Suppressor macrophage treated with lipopolysaccharide for 1 hour (primary cell): ENCODE measurements around the gene HTRA3.

Source experiments
- DNase-seq, 3 donors: peaks; one replicate each; pipeline ENCODE4 v3.0.0-alpha.2; 2020 to 2022

HTRA3 gene

DNA sequence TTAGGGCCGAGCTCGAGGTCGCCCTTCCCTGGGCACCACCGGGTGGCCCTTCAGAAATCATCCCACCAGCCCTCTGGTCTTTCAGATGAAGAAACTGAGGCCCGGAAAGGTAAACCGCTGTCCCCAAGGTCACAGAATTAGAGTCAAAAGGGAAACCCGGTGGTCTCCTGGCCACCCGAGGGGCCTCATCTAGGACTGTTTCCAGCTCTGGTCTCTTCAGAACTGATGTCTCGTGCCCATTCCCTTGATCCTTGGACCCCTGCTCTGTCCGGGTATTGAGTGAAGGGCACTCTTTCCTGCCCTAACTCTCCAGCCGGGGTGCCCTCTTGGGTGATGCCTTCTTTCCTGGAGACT, 841 bp downstream of the HTRA3 start:
- no peak for DNase-seq

DNA sequence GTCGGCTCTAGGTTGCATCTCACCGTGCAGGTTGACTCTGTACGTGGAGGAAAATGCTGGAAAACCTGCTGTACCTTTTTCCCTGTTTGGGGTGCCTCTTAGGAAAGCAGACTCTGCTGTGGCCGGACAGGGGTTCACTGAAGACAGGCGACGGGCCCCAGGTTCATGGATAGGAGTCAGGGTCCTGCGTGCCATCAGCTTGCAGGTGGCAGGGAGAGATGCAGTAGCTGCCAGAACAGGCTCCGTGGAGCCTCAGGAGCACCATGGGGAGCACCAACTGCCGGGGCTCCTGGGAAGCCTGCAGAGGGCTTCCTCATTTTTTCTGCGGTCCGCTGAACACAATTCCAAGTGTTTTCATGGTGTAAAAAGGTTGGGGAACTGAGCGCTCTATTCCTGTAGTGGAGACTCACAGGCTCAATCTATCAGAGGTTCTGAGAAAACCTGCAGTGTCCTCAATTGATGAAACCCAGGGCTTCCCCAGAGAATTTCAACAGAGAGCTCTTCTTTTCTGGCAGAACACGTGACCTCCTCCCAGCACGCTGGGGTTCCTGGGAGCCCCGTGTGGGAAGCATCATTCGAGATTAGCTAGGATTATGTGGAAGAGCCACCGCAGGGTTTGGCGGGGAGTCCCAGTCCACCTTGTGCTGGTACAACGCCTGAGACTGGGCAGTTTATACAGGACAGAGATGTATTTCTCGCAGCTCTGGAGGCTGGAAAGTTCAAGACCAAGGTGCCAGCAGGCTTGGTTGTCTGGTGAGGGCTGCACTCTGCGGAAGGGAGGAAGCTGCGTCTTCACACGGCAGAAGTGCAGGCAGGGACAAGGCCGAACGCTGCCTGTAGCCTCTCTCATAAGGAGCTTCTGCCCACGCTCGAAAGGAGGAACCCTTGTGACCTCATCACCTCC, 1.6 kb downstream of the HTRA3 start:
- peak; percentile 53 to 55 (median 54) for DNase-seq

DNA sequence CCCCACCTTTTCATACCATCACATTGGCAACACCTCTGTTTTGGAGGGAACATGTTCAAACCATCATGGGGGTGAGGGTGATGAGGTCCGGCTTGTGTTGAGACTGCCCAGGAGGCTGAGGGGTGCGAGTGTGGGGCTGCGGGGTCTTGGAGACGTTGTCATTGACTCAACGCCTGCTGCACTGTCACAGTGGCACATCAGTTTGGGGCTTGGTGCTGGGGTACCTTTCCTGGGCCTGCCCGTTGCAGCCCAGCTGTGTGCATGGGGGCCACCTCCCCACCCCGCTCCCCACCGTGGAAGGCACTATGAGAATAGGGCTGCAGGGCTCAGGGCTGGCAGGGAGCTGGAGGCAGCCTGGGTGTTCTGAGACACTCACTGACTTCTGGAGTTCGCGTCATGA, 2.3 kb downstream of the HTRA3 start:
- no peak for DNase-seq

DNA sequence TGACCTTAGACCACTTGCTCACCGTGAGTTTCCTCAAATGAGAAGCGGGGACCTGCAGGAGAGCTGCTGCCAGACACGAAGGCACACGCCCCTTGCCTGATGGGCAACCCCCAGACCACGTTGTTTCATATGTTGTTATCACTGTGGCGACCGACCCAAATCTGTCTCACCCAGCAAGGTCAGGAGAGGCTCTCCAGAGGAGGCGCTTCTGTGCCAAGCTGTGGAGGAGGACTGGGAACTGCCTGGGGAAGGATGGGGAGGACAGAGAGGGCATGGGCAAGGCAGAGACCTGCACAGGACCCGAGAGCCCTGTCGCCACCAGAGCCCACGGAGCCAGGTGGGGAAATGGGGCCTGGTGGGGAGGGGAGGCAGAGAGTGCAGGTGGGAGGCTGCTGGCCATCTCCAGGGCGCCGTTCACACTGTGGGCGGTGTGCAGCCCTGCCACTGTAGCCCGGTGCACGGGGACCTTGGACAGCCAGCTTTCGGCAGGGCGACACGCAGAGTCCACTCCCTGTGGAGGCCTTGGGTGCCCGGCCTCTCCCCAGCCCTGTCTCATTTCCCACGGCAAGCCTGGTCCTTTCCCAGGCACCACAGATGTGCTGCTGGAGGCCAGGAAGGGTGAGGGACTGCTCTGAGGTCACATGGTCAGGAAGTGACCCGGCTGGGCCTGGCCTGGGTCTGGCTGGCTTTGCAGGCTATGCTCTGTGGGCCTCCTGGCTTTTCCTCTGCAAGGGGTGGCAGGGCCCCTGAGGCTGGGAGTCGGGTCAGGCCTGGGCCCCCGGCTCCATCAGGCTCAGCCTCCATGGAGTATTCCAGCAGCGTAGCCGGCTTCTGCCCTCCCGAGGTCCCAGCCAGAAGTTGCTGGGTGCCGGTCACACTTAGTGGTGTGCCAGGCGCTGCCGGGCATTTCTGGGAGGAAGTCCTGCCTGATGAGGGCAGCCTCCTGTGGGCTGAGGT, 3.2 kb downstream of the HTRA3 start:
- DNase-seq, result peak; percentile 59 to 67 (median 60)

DNA sequence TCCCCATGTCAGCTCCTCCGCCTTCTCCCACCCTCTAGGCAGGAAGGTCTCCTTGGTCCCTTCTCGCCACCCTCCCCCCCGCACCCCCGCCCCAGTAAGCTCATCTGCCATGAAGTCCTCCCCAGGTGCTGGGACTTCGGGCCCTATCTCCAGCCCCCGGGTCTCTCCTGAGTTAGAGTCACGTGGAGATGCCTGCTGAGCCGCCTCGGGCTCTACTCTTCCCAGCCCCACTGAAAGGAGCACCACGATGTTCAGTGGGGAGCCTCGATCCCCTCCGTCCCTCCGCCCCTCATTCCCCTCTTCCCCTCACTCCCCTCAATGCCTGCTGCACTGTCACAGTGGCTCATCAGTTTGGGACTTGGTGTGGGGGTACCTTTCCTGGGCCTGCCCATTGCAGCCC, 3.9 kb downstream of the HTRA3 start:
- no peak for DNase-seq

DNA sequence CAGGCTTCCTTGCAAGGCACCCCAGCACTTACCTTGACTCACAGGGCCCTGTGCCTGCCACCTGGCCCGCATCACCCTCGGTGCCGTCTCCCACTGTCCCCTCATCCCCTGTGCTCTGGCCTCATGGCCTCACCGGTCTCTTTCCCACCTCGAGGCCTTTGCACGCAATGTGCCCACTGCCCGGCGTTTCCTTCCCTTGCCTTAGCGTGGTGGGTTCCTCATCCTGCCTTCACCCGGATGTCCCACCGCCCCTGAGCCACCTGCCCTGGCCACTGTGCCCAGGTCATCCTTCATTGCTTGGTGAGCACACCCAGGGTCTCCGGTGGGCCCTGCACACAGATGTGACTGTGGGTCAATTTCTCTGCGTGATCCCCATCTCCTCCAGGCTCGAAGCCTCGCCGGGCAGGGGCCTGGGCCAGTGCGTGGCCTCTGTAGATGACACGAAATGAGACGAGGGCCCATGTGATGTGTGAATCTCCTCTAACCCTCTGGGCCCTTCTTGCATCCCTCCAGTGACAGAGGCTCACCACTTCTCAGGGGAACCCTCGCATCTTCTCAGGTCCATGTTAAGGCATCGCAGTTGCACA, 4.6 kb downstream of the HTRA3 start:
- DNase-seq, result no peak

DNA sequence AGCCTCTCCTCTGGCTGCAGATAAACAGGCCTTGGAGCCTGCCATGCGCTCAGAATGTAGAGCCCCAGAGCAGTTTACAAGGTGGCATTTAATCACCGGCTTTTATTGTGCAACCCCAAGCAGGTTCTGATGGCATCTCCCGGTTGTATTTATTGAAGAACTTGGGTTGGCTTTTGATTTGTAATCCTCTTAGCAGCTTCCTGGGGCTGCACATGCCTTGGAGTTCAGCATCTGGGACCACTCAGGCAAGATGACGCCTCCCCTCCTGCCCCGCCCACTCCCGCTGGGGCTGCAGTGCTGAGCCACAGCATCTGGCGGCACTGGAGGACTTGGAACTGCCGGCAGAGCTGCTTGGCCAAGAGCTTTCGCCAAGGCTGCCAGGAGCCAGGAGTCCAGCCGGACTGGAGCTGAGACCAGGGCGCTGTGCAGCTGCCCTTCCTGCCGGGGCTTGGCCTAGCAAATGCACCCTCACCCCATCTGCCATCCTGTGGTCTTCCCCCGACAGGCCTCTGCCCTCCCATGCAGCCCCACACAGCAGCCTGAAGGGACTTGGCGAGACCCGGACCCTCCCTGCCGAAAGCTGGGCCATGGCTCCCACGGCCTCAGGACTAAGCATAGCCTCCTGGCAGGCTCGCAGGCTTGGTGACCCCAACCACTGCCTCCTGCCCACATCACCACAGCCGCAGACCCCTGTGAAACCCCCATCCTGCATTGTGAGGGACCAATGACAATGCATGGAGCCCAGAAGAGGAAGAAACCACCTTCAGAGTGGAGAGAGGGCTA, 5.4 kb downstream of the HTRA3 start:
- no peak for DNase-seq

DNA sequence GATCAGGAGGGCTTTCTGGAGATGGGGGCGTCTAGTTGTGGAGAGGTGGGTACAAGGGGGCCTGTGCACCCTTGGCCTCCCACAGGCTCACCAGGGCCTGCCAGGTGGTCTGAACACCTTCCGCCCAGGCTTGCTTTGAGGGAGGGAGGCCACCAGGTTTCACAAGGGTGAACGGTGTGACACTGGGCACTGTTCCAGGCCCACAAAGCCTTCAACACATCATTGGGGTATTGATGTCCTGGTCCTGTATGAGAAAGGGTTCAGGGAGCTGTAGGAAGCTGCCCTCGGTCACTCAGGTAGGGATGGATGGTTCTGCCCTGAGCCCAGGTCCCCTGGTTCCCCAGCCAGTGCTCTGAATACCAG, 6.0 kb downstream of the HTRA3 start:
- DNase-seq, result no peak

DNA sequence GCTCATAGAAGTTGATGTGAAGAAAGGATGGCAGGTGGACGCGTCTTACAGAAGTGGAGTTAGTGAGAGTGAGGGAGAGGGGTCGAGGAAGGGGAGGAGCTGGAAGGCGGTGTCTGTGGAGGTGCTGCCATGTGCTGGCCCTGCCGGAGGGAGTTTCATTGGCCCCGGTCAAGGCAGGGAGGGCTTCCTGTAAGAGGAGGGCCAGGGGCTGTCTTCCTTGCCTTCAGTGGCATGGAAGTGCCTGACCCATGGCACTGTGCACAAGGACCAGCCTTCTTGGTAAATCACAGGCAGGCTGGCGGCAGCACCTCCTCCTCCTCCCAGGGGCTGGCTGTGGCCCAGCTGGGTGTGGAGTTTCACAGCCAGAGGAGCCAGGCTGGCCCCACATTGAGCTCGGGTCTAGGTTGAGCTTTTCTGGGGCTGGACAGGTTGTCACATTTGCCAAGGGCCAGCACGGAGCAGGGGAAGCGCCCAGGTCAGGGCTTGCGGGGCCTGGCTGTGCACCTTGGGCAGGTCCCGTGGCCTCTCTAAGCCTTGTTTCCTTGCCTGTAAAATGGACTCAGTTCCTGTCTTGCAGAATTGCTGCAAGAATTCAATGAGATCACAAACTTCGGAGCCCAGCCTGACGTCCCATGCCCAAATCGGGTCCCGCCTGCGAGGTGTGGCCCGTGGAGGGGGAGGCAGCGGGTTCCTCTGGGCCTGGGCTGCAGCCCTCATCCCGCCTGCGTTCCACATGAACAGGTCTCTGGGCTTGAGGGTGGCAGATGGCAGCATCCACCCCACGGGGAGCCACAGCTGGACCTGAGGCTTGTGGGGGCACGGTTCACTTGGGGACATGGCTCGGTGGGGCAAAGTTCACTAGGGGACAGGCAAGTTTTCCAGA, 7.0 kb downstream of the HTRA3 start:
- no peak for DNase-seq

DNA sequence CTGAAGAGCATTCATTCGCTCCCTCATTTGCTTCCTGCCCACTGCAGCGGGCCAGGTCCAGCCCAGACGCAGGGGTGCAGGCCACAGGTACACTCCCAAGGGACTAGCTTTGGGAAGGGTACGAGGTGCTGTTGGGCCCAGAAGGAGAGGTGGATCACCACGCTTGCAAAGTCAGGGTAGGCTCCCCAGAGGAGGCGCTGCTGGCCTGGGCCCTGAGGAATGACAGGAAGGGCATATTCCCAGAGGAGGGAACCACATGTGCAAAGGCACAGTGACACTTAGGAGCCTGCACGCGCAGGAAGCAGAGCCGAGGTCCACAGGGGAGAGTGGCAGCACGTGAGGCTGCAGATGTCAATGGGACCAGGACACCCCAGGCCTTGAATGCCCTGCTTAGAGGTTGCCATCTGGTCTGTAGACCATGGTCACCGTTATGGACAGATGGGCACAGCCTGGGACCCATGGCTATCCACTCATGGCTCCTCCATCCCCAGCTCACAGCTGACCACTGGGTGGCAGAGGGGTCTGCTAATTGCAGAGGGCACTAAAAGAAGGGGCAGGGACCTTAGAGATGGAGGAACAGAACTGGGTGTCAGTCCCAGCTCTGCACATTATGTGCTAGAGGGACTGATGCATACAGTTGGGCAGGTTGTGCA, 7.9 kb downstream of the HTRA3 start:
- no peak for DNase-seq

DNA sequence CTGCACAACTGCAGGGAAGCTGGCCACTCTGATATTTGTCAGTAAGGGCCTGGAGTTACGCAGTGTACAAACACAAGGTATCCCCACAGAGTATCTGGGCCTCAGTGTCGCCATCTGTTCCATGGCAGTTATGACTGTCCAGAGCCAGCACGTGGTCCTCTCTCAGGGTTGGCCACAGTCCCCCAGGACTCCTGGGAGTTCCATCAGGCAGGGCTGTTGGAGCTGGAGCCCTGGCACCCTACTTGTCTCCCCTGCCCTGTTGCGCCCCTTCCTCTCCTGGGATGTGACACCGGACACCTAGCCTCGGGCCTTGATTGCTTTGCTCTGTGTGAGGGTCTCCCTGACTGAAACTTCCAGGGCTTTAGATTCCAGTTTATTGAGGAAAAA, 8.4 kb downstream of the HTRA3 start:
- no peak for DNase-seq

DNA sequence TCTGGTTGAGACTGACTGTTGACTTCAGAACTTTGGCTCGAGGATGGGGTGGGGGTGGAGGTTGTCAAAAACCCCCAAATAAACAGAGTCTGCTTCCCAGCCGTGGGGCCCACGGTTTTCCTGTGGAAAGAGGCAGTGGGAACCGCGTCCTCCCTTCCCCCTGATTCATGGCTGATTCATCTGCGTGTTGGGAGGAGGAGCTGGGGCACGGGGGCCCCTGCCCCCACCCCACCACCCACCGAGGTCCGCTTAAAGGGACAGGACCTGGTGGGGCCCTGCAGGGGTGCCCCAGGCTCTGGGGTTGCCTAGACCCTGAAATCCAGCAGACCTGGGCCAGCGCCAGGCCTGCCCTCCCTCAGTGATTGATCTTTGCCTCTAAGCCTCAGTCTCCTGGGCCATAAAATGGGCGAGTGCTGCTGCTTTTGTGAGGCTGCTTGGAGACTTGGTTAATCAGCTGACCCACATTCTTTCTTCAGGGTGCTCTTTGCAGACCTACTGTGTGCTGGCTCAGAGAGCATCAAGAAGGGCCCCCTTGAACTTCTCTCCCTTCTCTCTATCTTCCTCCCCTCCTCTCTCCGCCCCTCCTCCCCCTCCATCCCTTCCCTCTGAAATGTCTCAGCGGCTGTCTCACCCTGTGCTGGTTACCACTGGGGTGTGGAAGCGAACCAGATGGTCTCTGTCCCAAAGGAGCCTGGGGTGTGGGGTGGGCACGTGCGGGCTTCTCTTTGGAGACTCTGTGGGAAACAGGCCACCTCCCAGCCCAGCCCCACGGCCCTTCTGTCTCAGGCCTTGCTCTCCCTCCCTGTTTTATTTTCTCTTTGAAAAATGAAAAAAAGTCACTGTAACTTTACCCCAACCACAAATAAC, 9.1 kb downstream of the HTRA3 start:
- DNase-seq, result peak; percentile 65 to 86 (median 85)

DNA sequence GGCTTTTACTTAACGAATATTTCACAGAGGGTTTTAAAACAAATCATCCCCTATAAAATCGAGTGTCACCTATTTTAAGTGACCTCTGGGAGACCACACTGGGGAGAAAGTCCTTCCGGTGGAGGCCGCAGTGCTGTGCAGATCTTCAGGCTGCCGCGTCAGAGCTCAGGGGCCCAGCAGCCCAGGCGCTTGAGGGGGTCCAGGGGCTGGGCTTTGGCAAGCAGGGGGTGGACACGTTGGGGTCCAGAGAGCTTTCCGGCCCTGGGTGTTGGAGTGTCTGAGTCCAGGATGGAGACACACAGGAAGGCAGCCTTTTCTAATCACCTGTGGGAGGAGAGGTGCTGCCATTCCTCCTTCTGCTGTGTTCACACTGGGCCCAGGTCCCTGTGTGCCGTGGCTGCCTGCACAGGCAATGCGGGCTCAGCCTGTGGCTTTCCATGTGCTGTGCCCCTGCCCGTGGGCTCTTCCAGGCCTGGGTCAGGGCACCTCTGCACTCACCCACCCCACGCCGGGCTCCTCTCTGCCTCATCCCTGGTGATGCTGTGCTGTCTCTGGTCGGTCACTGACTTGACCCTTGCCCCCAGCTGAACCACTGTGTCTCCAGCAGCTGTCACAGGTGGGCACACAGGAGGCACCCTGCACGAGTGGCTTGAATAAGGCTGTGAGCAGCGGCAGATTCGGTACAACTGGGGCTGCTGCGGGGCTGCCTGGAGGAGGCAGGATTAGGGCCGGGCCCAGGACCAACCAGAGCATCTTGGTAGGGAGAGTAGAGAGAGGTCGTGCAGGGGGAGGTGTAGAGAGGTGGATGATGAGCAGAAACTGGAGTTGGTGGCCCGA, 10.0 kb downstream of the HTRA3 start:
- DNase-seq, result no peak

DNA sequence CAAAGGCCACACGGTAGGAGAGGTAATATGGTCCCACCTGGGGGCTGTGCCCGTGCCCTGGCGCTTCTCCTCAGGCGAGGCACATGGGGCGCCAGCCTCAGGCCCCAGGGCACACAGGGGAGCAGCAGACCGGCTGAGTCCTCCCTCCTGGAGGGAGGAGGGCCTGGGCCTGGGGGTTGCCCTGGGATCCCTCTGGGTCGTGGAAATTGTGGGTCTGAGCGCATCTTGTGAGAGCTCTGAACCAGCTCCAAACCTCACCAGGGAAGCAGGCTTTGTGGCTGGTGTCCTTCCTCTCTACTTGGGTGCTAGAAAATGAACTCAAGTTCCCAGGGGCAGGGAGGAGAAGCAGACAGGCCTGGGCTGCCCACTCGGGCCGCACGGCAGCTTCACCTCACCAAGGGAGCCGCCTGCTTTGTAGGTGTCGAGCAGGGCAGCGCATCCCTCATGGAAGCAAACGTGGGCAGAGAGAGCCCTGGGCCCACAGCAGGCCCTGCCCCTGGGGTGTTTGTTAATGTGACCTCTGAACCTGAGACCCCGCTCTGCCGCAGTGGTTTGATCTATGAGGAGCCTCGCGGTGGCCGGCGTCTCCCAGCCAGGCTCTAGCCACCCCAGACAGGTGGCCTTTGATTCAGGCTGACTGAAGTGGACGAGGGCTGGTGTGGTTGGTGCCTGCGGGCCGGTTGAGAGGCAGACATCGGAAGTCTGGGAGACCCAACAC, 10.8 kb downstream of the HTRA3 start:
- DNase-seq, result no peak

DNA sequence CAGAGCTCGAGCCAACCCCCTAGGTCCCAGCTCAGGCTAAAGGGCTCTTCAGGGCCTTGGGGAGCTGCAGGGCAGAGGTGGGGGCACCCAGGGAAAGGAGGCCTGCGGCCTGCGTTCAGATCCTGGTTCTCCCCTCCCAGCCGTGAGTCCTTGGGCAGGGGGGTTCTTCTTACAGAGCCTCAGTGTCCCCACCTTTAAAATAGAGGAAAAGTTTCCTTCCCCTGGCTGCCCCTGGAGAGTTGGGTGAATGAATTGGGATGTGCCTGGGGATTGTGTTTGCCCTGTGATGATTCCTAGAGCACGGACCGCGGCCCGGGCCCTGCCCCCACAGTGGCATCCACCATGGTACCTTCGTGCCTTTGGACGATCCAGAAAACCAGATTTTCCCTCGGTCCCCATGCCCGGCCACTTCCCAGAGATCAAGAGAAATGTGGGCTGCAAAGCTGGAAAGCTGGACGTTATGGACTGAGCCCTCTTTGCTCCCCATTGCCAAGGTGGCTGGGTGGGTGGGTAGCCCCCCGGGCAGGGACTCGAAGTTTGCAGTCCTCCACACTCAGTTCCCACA, 11.4 kb downstream of the HTRA3 start:
- no peak for DNase-seq

DNA sequence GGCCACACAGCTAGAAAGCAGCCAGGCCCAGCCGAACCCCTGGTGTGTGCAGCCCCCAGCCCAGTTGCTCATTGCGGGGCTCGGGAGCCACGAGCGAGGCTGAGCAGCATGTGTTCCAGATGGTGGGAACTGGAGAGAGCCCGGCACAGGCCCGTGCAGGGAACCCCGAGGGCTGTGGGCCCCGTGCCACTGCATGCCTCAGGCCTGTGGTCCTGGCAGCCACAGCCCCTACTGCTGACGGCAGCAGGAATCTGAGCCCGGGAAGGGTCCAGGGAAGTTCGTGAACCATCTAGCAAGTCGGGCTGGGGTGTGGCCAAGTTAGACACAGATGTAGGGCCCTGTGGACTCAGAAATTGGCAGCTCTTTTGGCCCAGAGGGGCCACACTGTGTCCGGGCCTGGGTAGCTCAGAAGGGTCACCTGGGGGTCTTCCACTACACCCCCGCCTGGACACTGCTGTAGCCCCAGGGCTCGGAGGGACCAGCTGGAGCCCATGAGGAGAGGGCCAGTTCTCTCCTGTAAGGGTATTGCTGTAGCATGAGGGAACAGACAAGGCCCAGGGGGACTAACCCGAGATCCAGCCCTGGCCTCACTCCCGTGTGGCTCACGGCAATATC, 12.1 kb downstream of the HTRA3 start:
- DNase-seq, result no peak

DNA sequence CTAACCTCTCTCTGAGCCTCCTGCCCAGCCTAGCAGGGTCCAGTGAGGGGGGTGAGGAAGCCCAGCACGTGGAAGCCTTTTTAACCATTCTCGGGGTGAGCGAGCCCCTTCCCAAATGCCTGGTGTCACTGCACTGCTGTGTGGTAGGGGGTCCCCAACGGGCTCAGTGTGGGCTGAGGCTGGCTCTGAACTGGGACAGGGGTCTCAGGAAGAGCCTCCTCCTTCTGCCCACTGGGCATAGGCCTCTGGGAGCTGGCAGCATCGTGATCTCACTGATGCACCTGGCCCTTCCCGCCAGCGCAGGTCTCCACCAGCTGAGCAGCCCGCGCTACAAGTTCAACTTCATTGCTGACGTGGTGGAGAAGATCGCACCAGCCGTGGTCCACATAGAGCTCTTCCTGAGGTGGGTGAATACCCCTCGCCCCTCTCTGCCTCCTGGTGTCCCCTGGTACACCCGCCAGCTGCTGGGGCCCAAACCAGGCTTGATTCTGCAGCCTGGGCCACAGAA, 12.6 kb downstream of the HTRA3 start:
- no peak for DNase-seq
